Measurements from ENCODE around the gene PUS1.
A peak's percentile ranks its signal among the peaks of the same experiment; 100 is the strongest.
"Not testable (repeated sequence)": the region's sequence is repeated elsewhere in the genome, so short reads cannot be mapped to it uniquely, and the experiment has no call there.

PUS1 gene

DNA sequence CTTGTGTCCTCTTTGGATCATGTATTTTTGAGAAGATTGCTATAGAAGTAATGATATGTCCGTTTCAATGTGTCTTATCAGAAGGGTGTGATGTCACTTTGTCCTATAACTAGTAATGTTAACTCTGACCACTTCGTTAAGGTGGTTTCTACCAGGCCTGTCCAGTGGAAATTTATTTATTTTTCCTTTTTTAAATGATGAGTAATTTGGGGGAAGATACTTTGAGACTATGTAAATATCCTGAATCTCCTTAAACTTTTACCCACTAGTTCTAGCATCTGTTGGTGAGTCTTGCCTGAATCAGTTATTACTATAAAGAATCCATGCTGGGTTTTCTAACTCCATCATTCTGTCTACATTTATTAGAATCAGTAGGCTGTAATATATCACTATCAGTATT, 36.0 kb downstream of the PUS1 start:
- DNase-seq, result no peak

DNA sequence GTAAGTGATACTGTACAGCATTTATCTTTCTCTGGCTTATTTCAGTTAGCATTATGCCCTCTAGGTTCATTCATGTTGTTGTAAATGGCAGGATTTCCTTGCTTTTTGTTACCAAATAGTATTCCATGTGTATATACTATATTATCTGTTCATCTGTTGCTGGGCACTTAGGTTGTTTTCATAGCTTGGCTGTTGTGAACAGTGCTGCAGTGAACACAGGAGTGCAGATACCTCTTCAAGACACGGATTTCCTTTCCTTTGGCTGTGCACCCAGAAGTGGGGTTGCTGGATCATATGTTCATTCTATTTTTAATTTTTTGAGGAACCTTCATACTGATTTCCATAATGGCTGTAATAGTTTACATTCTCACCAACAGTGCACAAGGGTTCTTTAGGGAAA, 42.1 kb downstream of the PUS1 start:
- DNase-seq, result no peak

DNA sequence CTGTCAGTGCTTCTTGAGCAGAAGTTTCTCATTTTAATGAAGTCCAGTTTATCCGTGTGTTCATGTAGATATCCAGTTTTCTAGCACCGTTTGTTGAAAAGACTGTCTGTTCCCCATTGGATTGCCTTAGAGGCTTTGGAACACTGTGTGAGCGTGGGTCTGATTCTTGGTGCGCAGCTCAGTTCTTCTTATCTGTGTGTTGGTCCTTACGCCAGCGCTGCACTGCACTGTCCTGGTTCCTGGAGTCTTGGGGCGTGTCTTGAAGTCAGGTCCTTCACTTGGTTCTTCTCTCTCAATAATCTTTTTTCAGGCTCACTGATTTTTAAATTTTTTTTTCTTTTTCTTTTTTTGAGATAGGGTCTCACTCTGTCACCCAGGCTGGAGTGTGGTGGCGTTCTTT, 46.2 kb downstream of the PUS1 start:
- DNase-seq, result no peak

DNA sequence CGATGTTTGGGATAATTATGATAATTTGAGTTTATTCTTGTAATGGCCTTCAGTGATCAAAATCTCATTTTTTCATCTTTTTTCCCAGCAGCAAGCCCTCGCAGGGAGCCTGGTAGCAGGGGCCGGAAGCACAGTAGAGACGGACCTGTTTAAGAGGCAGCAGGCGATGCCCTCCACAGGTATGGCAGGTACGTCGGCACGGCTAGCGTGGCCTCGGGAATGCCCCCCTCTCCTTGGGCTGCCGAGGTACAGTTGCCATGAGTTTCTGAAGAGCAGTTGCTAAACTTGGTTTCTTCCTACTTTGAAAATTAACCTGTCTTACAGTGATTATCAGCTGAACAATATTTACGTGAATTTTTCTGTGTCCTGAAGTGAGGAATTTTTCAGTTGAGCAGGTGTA, 50.5 kb downstream of the PUS1 start:
- DNase-seq, result no peak

DNA sequence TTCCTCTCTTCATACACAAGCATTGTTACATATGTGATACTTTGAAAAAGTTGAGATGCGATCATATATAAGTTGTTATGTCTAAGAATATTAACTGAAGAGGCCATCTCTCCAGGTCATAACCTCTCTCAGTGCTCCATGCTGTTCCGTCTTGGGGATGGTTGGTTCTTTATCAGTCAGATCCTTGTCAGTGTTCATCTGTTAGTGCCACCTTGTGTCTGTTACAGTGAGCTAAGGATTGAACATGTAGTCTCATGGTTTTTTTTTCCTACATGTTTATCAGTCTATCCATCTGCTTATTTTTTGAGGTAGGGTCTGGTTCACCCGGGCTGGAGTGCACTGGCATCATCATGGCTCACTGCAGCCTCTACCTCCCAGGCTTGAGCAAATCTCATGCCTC, 51.2 kb downstream of the PUS1 start:
- DNase-seq, result peak; percentile 49

DNA sequence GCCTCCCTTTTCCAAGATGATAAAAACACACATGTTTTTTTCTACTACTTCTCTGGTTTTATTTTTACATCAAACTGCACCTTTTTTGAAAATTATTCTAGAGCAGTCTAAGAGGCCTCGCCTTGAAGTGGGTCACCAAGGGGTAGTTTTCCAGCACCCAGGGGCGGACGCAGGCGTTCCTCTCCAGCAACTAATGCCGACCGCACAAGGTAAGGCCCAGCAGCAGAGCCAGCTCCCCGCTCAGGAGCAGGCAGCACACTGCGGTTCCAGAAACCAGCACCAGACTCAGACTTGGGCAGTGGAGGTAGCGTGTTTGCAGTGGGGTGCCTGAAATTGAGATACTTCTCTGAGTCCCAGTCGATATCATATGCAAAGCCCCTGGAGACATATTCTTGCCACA, 52.3 kb downstream of the PUS1 start:
- DNase-seq, result no peak

DNA sequence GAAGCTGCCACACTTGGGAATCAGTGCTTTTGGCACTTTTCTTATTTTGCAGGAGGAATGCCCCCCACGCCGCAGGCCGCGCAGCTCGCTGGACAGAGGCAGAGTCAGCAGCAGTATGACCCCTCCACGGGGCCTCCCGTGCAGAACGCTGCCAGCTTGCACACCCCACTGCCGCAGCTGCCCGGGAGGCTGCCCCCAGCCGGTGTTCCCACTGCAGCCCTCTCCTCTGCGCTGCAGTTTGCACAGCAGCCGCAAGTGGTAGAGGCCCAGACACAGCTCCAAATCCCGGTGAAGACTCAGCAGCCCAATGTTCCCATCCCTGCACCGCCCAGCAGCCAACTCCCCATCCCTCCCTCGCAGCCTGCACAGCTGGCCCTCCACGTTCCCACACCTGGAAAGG, 53.0 kb downstream of the PUS1 start:
- no peak for DNase-seq

DNA sequence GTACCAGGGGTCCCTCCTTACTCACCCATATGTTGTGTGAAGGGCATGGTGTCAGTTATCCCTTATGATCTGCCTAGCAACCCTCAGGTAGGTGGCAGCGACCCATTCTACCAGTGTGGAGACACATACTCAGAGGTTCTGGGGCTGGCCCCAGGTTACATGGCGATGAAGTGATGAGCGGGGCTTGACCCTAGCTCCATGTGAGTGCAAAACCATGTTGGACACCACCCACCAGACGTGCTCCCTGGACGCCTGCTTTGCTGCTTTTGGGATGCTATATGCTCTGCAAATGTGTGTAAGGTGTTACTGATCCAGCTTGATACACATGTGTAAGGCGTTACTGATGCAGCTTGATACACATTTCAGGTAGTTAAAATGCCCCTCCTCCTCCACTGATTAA, 54.0 kb downstream of the PUS1 start:
- DNase-seq, result no peak

DNA sequence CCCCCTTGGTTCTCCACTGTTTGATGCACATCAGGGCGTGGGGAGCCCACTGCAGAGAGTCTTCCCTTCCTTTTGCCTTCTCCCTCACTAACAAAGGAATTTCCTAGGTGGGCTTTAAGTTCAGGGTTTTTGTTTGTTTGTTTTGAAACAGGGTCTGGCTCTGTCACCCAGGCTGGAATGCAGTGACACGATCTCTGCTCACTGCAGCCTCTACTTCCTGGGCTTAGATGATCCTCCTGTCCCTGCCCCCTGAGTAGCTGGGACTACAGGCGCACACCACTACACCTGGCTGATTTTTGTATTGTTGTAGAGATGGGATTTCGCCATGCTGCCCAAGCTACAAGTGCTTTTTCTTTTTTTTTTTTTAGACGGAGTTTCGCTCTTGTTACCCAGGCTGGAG, 54.5 kb downstream of the PUS1 start:
- DNase-seq, result no peak

DNA sequence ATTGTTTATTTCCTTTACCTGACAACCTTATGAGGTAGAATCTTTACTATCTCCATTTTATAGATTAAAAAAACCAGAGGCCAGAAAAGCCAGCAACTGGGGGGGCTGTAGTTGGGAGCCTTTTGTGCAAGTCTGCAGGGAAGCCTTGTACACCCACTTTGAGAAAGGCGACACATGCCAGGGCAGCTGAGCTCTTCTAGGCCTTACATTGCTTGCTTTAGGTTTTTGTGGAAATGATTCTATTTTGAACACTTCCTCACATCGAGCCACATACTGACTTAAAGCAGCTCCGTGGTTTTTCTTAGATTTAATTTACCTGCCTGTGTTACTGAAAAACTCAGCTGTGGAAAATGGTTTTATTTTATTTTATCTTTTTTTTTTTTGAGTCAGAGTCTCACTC, 55.3 kb downstream of the PUS1 start:
- DNase-seq, result no peak

DNA sequence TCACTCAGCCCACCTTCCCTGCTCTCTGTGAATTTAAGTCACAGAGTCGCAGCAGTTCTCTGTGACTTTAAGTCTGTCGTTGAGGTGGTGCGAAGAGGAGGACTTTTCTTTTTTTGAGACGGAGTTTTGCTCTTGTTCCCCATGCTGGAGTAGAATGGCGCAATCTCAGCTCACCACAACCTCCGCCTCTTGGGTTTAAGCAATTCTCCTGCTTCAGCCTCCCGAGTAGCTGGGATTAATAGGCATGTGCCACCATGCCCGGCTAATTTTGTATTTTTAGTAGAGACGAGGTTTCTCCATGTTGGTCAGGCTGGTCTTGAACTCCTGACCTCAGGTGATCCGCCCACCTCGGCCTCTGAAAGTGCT, 56.4 kb downstream of the PUS1 start:
- not testable (repeated sequence) for DNase-seq

DNA sequence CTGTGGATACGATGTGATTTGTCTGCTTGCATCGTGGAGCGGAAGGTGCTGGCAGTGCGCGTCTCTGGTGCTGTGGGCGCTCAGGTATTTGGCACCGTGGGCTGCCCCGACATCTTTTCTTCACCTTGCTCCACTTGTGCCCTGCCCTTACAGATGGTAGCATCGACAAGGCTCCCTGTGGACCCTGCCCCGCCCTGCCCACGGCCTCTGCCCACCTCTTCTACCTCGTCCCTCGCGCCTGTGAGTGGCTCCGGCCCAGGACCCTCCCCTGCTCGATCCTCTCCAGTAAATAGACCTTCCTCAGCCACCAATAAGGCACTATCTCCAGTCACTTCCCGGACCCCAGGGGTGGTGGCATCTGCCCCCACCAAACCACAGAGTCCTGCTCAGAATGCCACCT, 57.3 kb downstream of the PUS1 start:
- DNase-seq, result no peak

DNA sequence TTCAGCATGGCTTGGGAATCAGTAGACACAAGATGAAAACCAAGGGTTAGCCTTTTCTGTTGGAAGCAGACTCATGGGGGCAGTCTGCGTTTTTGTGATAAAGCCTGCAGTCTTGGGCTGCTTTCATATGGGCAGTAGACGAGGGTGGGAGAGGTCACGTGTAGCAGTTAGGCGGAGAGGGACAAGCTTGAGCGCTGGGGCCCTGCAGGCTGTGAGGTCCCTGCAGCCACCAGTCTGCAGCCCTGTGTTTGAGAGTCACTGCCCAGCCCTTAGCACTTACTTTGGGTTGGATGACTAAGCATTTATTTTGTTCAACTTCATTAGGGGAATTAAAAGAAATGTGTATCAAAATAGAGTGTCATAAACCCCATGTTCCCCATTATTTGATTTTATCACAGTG, 57.8 kb downstream of the PUS1 start:
- DNase-seq, result peak; percentile 94

DNA sequence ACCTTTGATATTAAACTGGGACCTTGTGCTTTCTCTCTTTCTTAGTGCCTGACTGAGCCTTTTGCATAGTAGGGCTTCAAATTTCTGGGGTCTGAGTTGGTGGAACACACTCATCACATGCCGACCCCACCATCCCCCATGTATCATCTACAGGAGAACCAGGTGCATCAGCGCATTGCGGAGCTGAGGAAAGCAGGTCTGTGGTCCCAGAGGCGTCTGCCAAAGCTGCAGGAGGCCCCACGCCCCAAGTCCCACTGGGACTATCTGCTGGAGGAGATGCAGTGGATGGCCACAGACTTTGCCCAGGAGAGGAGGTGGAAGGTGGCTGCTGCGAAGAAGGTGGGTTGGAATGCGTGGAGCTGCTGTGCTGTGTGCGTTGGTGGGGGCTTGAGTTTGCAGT, 58.5 kb downstream of the PUS1 start:
- no peak for DNase-seq

DNA sequence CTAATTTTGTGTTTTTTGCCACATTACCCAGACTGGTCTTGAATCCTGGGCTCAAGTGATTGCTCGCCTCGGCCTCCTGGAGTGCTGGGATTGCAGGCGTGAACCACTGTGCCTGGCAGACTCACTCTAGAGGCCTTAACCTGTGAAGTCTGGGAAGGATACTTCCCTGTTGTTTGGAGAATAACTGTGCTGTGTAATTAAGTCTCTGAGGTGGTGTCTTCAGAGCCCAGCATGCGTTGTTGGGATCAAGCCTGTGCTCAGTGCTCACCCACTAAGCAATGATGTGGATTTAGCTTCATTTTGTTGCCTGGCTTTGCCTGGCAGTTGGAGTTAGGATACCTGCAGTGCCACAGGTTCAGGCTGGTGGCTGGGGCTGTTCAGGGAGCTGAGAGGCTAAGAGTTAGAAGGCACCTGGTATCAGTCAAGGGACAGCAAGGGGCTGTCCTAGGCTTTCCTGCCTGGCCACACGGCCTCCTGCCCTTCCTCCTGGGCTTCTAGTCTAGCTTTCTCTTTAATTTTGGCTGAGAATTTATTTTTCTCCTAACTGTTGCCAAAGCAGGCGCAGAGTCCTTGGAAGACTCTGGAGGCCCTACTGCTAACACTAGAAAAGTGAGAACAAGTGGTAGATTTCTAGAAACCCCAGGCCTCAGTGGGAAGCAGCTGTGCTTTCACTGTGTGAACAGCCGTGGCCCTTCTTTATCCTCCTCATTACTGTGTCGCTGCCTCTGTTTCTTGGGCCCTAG, 59.1 kb downstream of the PUS1 start:
- DNase-seq, result no peak

DNA sequence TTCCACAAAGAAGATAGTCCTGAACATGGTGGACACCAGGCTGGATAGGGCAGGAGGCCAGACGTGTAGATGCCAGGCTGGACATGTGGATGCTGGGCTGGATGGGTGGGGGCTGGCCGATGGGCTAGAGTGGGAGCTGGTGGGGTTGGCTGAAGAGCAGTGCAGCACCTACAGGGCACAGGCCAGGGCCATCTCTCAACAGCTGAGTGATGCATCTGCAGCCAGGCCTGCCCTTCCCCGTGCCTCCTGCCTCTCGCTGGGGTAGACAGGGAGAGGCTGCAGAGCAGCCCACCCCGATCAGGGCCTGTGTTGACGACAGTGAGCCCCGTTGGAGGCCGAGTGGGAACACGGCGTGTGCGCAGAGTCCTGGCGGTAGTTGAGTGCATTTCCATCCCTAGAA, 59.9 kb downstream of the PUS1 start:
- DNase-seq, result no peak

DNA sequence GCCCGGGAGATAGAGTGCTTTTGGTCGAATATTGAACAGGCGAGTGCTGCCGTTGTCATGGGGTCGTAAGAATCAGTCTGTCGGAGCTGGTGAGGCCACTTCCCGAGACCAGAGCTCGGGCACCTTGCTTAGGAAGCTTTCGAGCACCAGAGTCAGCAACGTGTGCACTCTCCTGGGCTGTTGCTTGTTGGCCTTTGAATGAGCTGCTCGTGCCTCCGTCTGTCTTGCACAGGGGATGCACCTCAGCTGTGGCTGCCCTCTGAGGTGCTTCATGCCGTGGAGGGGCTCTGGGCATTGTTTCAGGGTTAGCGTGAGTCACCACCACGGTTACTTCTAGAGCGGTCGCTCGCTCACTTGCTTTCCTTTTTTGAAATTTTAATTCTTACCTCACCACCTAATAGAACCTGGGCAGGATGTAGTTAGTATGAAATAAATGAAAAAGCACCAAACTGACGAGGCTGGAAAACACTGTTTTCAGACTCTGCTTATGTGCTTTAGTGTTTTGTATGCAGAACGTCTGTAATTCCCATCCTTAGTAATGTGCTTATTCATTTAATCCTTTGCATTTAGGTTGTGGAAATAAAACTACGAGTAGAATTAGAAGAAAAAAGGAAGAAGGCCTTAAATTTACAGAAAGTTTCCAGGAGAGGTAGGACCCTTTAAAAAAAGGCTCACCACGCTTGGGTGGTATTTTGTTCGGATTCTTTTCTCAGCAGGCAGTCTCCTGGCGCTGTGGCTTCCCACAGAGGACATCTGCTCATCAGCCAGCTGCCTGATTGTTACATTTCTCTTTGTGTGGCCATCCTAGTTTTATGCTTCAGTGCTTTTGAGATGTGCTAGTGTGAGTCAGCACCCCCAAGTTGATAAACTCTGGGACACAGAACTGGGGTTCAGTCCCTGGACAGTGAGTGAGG, 61.2 kb downstream of the PUS1 start:
- no peak for DNase-seq

DNA sequence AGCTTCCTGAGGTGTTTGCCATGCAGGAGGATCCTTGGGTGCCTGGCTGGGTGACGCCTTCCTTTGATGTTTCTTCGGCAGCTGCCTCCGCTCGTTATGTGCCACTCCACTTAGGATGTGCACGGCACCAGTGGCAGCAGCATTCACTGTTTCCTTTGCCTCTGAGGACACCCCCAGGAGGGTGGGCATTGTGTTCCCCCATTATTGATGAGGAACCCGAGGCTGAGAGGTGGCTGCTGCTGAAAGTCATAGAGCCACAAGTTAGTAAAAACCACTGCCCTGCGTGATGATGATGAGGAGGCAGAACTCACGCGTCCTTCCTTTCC, 61.9 kb downstream of the PUS1 start:
- DNase-seq, result no peak

DNA sequence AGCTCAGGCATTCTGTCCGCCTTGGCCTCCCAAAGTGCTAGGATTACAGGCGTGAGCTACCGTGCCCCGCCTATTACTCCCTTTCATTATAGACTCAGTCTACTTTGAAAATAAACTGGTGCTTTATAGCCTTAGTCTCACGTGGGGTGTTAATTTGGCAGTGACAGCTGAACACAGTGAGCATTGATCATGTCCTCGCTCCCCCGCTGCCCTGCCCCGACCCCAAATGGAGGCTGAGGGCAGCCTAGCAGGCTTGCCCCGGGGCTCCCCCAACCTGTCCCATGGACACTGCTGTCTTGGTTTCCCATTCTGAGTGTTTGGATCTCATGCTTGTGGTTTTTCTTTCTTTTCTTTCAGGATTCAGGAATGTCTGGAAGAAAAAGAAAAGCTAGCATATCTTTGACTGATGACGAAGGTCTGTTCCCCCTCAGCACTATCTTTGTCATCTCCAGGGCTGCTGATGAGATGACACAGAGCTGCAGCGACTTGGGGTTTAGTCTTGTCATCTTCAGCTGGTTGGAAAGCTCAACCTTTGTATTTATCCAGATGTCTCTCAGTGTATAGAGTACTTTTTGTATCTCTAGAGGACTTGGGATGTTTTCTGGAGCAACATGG, 62.8 kb downstream of the PUS1 start:
- no peak for DNase-seq

DNA sequence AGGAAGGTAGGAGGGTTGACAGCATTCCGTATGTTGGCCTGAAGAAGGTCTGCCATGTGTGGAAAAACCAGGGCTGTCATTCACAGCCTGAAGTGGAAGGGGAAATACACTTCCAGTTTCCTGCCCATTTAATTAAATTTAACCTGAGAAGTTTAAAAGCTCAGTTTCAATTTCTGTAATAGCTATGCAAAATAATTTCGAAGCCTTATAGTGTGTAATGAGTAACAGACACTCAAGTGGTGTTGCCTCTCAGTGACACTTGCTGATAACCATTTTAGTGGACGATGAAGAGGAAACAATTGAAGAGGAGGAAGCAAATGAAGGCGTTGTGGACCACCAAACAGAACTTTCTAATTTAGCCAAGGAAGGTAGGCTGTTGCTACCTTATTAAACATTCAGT, 65.5 kb downstream of the PUS1 start:
- no peak for DNase-seq
